DOHH2 (cell line): Measurements from ENCODE around the gene TRPM3.

Source experiments
- H3F3A ChIP-seq: fragments of 200-600 bp; sonication (generic), shearing (Covaris generic); 2 replicates; pipeline ENCODE4 v1.6.0; 2016; ENCODE audit warnings: antibody characterized with exemption, mild to moderate bottlenecking; ENCODE audit not compliant: control insufficient read depth, insufficient read depth
- H3K27ac ChIP-seq: fragments of 200-600 bp; sonication (generic); 2 replicates; pipeline ENCODE4 v1.5.1; 2014; ENCODE audit warnings: low read depth, mild to moderate bottlenecking, low read length, moderate library complexity
- H3K27me3 ChIP-seq: fragments of 200-600 bp; sonication (generic); 2 replicates; pipeline ENCODE4 v1.6.1; 2014; ENCODE audit warnings: mild to moderate bottlenecking, low read length, mixed read lengths; ENCODE audit not compliant: control insufficient read depth
- H3K36me3 ChIP-seq: fragments of 200-600 bp; sonication (generic); 2 replicates; pipeline ENCODE4 v1.6.1; 2014; ENCODE audit warnings: mild to moderate bottlenecking, low read length, moderate library complexity, mixed read lengths; ENCODE audit not compliant: control insufficient read depth
- H3K4me1 ChIP-seq: fragments of 200-600 bp; sonication (generic); 2 replicates; pipeline ENCODE4 v1.6.1; 2014; ENCODE audit warnings: mild to moderate bottlenecking, low read length, mixed read lengths; ENCODE audit not compliant: control insufficient read depth
- H3K4me2 ChIP-seq: fragments of 200-600 bp; sonication (generic); 2 replicates; pipeline ENCODE4 v1.6.0; 2014; ENCODE audit warnings: mild to moderate bottlenecking, low read length, moderate library complexity
- H3K4me3 ChIP-seq: fragments of 200-600 bp; sonication (generic); 2 replicates; pipeline ENCODE4 v1.5.1; 2014; ENCODE audit warnings: mild to moderate bottlenecking, low read length, mixed read lengths
- H3K79me2 ChIP-seq: fragments of 200-600 bp; sonication (generic); 2 replicates; pipeline ENCODE4 v1.6.1; 2014; ENCODE audit warnings: mild to moderate bottlenecking, low read length, mixed read lengths; ENCODE audit not compliant: control insufficient read depth
- H3K9me2 ChIP-seq: fragments of 200-600 bp; sonication (generic); replicated peaks from 2 replicates; pipeline ENCODE4 v1.6.1; 2014; ENCODE audit warnings: mild to moderate bottlenecking, low read length, mixed read lengths; ENCODE audit not compliant: control insufficient read depth
- H3K9me3 ChIP-seq: fragments of 200-600 bp; sonication (generic); 2 replicates; pipeline ENCODE4 v1.6.1; 2014; ENCODE audit warnings: antibody characterized with exemption, low read length, mixed read lengths; ENCODE audit not compliant: control insufficient read depth, insufficient read depth
- H4K20me1 ChIP-seq: fragments of 200-600 bp; sonication (generic); 2 replicates; pipeline ENCODE4 v1.6.0; 2014; ENCODE audit warnings: low read depth, mild to moderate bottlenecking, antibody characterized with exemption, low read length, moderate library complexity; ENCODE audit not compliant: control insufficient read depth, insufficient read depth
- CTCF ChIP-seq: fragments of 200-600 bp; sonication (generic); IDR thresholded peaks from one replicate; pipeline ENCODE4 v1.5.1; 2014; ENCODE audit warnings: antibody characterized with exemption, mild to moderate bottlenecking, low read depth, low read length; ENCODE audit not compliant: poor library complexity, severe bottlenecking
- EZH2phosphoT487 ChIP-seq: fragments of 200-600 bp; sonication (generic); IDR thresholded peaks from 2 replicates; pipeline ENCODE4 v1.6.1; 2017; ENCODE audit warnings: borderline replicate concordance, mild to moderate bottlenecking, antibody characterized with exemption, low read length, moderate library complexity, mixed read lengths

The TRPM3 gene

DNA sequence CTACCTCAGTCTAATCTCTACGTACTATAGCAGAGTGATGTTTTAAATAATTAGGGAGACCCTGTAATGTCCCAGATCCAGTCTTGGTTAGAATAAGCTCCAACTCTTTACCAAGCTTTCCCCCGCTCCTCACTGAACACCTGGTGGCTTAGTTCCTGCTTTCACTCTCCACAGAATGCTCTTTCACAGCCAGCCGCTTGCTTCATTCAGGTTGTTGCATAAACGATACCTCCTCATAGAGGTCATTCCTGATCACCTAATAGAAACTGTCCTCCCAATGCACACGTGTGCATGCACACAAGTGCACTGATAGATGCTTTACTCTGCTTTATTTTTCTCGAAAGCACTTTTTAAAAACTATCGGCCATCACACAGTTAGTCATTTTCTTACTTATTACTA, 298.1 kb downstream of the TRPM3 start:
- no peaks in the 10 kb centered on the region for H3K27me3 ChIP-seq
- no peaks in the 10 kb centered on the region for H3K36me3 ChIP-seq
- H3K4me2 ChIP-seq = no peak overlapping the region
- H3K9me3 ChIP-seq = no peaks in the 10 kb centered on the region
- H4K20me1 ChIP-seq = no peaks in the 10 kb centered on the region
- H3K4me1 ChIP-seq = no peaks in the 10 kb centered on the region
- no peaks in the 10 kb centered on the region for H3K9me2 ChIP-seq
- TF ChIP-seq EZH2phosphoT487 (no peak), CTCF (no peak)
- H3K27ac ChIP-seq = no peak overlapping the region
- H3K79me2 ChIP-seq = no peaks in the 10 kb centered on the region
- no peak overlapping the region for H3K4me3 ChIP-seq
- no peaks in the 10 kb centered on the region for H3F3A ChIP-seq

DNA sequence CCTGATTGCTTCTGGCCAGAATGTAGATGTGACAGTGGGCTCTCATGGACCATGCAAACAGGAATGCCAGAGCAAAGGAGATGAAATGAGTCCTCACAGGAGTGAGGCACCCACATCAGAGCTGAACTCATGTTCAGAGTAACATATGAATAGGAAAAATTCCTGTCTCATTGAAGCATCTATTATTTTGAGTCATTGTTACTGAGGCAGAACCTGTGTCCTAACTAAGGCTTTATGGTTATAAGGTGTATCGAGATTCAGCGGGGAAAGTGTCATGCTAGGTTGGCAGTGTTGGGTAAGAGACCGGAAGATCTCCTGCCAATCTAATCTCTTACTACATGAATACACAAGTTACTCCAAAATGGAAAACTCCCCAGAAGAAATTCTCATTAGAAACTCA, 304.1 kb downstream of the TRPM3 start:
- Histone ChIP-seq H3K4me2 (no peak overlapping the region), H3K9me2 (no peaks in the 10 kb centered on the region), H3K79me2 (no peaks in the 10 kb centered on the region), H3K27me3 (no peaks in the 10 kb centered on the region), H3K9me3 (no peaks in the 10 kb centered on the region), H3F3A (no peaks in the 10 kb centered on the region), H3K4me1 (no peaks in the 10 kb centered on the region), H3K4me3 (no peak overlapping the region), H3K36me3 (no peaks in the 10 kb centered on the region), H3K27ac (no peak overlapping the region), H4K20me1 (no peaks in the 10 kb centered on the region)
- TF ChIP-seq CTCF = no peak
- TF ChIP-seq EZH2phosphoT487 = no peak

DNA sequence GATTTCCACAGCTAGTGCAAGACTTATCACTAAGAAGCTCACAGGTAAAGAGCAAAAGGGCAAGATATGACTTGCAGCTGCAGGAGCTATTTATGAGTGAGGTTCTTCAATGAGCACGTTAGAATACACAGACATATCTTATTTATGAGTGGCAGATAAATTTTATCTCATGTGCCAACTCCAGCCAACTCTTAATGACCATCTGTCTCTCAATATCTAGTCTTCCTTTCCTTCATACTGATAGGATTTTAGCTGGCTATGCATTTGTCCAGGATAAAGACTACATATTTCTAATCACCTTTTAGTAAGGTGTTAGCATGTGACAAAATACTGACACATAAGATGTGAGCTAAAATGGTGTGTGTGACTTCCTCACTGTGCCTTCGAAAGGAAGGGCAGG, 304.5 kb downstream of the TRPM3 start:
- TF ChIP-seq EZH2phosphoT487 (no peak), CTCF (no peak)

GRCh38 chr9:70816316-70816715, 305.1 kb downstream of the TRPM3 start:
- Histone ChIP-seq H3K79me2 (no peaks in the 10 kb centered on the region), H3K4me1 (no peaks in the 10 kb centered on the region), H3F3A (no peaks in the 10 kb centered on the region), H3K9me3 (no peaks in the 10 kb centered on the region), H4K20me1 (no peaks in the 10 kb centered on the region), H3K4me3 (no peak overlapping the region), H3K27ac (no peak overlapping the region), H3K36me3 (no peaks in the 10 kb centered on the region), H3K4me2 (no peak overlapping the region), H3K27me3 (no peaks in the 10 kb centered on the region), H3K9me2 (no peaks in the 10 kb centered on the region)
- TF ChIP-seq CTCF (no peak), EZH2phosphoT487 (no peak)

More for the DNA sequence above, 304.5 kb downstream of the TRPM3 start:
- Histone ChIP-seq H4K20me1 (no peaks in the 10 kb centered on the region), H3K9me3 (no peaks in the 10 kb centered on the region), H3K36me3 (no peaks in the 10 kb centered on the region), H3K27ac (no peak overlapping the region), H3K4me1 (no peaks in the 10 kb centered on the region), H3K79me2 (no peaks in the 10 kb centered on the region), H3K4me2 (no peak overlapping the region), H3K27me3 (no peaks in the 10 kb centered on the region), H3F3A (no peaks in the 10 kb centered on the region), H3K9me2 (no peaks in the 10 kb centered on the region), H3K4me3 (no peak overlapping the region)
